Measurements from ENCODE around the gene LBX2. TPM values are rescaled to one million over a fixed set of nuclear protein-coding genes. Genes with fewer than 3 reads are reported as not detected.
"Not testable (repeated sequence)": the region's sequence is repeated elsewhere in the genome, so short reads cannot be mapped to it uniquely, and the experiment has no call there.

LBX2 gene
- total RNA-seq, 1 experiment from 2014 or later: 1.2 TPM

- DNase-seq (ENCODE audit: low read depth): no peak
These were observed 13.3 kb downstream of the LBX2 start for GRCh38 chr2:74486141-74486540.

- DNase-seq (ENCODE audit: low read depth): not testable (repeated sequence)
These were observed 15.7 kb downstream of the LBX2 start for GRCh38 chr2:74483675-74484164.

DNA sequence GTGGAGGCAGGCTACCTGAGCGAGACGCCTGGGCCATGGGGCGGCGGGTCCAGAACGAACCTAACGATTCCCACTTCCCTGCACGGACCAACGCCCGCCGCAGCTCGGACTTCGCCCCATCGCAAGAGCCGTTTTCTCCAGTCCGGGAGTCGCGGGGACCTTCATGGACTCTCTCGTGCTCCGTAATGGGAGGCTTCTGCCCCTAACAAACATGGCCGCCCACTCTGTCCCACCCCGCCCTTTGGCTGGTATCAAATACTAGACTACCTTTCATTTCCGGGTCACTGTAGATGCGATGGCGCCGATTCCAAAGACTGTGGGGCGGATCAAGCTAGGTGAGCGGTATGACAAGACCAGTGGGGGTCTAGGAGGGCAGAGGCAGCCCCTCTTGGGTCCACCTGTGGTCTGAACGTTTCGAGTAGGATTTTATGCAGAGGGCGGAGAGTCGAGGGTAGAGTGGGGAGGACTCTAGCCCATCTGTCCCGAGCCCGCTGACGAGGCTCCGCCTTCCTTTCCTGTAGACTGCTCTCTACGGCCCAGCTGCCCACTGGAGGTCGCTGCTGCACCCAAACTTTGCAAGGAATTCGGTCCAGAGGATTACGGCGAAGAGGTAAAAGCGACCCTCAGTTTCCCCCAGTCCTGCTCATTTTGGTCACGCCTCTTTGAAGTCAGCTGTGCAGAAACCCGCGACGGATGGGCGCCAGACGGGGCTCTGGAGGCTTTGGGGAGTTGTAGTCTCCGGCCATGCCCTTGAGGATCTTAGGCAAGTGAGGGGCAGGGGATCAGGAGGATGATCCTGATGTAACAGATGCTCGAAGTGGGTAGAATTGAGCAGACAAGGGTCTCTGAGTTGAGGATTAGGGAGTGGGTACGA, 16.4 kb downstream of the LBX2 start, which contains the start of the genes CCDC142 and TTC31:
CCDC142 (minus strand) TSS at position 198 of the 874 bp plus-strand sequence; CDS start at position 37, 161 bp downstream.
TTC31 (plus strand) TSS at position 281 of the 874 bp plus-strand sequence; CDS start at position 296, 15 bp downstream.
- DNase-seq (ENCODE audit: low read depth): peak; percentile 94

DNA sequence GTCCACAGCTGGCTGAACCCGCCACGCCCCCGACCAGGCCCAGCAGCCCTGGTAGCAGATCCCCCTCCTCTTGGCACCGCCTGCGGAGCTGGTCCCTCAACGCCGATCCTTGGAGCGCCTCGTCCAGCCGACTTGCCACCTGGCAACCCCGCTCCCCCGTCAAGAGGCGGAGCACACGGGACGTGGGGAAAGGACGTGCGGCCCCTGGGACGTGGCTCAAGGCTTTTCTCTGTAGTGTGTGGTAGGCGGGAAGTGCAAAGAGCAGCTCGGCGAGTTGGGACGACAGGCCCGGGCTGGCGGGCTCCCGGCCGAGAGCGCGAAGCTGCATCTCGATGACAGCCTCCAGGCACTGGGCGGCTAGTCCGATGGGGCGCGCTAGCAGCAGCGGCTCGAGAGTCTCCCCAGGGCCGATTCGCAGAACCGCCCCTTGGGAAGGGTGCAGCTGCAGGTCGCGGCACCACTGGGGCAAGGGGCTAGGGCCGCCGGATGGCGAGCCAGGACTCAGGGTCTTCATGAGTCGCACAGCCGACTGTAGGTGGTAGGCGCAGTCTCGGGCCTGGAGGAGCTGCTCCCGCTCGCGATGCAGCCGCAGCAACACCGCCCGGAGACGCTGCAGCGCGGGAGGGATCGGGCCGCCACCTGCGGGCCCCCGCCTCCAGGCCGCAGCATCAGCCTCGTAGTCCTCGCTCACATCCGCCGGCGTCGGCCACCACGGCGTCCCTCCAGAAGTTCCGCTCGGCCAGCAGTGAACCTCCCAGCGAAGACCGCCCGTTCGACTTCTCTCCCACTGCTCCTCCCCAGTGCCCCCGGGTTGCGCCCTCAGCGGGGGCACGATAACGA, 17.2 kb downstream of the LBX2 start:
- DNase-seq (ENCODE audit: low read depth): no peak

DNA sequence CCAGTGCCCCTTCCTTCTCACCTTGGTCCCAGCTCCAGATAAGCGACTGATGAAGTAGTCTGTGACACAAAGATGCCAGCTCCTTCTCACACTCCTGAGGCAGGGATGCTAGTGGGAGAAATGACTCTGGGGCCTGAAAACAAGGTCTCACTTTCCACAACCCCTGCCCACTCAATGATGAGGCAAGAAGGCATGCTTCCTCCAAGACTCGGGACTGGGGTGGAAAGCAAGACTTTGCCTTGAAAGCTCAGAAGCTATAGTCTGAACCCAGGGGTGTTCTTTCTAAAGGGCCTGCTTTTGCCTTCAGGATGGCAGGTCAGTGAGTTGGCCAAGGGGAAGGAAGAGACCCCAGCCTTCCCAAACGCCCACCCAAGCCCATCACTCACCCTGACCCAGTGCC, 18.0 kb downstream of the LBX2 start:
- DNase-seq (ENCODE audit: low read depth): no peak

GRCh38 chr2:74474899-74475298, 24.5 kb downstream of the LBX2 start:
- DNase-seq (ENCODE audit: low read depth): no peak

DNA sequence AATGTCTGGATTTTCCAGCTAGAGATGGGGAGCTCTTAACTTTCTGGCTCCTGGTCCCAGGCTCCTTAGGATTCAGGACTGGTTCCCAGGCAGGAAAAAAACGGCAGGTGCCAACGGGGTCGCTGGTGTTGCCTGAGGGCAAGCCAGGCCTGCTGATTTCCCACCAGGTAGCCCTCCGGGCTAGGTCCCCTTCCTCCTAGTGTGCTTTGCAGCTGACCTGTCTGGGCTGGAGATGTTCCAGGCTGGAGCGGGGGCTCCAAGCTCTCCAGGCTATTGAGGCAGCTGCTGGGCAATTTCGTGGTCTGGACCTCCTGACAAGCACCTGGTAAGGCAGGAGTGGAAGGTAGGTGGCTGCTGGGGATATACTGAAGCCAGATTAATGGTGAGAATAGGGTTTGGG, 24.9 kb downstream of the LBX2 start:
- DNase-seq (ENCODE audit: low read depth): no peak

- no peak for DNase-seq (ENCODE audit: low read depth)
These were observed 26.5 kb downstream of the LBX2 start for GRCh38 chr2:74472945-74473258.

- peak; percentile 93 for DNase-seq (ENCODE audit: low read depth)
These were observed 27.1 kb downstream of the LBX2 start, which contains the start of gene MRPL53 for GRCh38 chr2:74472086-74472944. MRPL53 (minus strand) TSS chr2:74472680; CDS start chr2:74472660, 20 bp downstream.

DNA sequence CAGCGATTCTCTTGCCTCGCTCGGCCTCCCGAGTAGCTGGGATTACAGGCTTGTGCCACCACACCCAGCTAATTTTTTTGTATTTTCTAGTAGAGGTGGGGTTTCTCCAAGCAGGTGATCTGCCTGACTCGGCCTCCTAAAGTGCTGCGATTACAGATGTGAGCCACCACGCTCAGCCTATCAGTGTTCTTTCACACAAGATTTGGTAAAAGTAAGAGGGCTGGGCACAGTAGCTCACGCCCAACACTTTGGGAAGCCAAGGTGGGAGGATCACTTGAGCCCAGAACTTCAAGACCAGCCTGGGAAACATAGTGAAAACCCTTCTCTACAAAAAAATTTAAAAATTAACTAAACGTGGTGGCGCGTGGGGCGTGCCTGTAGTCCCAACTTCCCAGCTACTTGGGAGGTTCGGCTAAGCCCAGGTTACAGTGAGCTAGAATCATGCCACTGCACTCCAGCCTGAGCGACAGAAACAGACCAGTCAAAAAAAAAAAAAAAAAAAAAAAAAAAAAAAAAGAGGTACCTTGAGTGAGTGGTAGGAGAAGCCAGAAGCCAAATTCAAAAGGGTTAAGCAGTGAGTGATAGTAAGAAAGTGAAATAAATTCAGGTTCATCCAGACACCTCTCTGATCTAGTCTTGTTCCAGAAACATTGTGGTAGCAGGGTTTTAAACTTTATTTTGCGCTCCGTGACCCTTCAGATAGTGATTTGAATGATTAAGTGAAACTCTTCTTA, 27.9 kb downstream of the LBX2 start:
- no peak for DNase-seq (ENCODE audit: low read depth)

- DNase-seq (ENCODE audit: low read depth): not testable (repeated sequence)
These were observed 28.7 kb downstream of the LBX2 start for GRCh38 chr2:74470742-74471141.

- DNase-seq (ENCODE audit: low read depth): no peak
These were observed 35.0 kb downstream of the LBX2 start for GRCh38 chr2:74464406-74464805.

DNA sequence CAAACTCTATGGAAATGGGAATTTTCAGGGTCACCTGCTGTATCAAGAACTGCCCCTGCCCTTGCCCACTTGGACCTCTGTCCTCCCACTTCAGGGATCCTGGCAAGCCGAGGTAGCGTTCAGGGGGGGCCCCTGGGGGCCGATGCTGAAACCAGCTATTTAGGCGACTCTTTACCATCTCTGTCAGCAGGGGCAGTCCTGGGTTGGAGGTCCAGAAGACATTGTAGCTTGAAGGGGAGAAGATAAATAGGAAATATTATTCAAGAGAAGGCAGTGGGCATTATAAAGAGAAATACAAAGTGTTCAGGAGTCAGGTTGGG, 36.7 kb downstream of the LBX2 start:
- no peak for DNase-seq (ENCODE audit: low read depth)

DNA sequence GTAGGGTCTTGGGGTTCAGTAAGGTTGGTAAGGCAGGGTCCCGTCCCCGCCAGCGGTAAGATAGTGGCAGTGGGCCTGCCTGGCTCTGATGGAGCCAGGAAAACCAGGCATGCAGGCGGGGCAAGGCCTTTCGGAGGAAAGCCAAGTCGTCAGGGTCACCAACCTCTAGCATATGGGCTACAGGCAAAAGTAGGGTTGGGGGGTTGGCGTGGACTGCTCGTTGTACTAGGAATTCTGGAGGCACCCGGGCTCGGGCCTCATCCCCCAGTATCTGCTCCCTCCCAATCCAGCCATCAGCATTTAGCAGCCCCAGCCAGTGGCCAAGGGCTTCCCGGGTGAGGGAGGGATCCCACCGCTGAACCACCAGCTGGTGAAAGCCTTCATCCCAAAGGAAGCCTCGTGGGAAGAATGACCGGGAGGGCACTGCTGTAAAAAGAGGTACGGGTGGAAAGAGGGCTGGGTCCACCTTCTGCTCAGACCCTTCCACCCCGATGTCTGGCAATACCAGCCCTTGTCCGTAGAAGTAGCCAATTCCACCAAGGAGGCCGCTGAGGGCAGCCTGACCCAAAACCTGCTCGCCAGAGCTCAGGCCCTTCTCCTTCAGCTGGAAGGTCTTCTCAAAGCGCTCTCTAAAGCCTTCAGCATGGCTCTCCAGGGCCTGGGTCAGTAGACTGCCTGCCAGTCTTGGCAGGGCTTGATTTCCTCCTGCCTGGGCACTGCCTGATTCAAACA, 37.2 kb downstream of the LBX2 start:
- DNase-seq (ENCODE audit: low read depth): no peak

- no peak for DNase-seq (ENCODE audit: low read depth)
These were observed 38.0 kb downstream of the LBX2 start for GRCh38 chr2:74461187-74462053.

DNA sequence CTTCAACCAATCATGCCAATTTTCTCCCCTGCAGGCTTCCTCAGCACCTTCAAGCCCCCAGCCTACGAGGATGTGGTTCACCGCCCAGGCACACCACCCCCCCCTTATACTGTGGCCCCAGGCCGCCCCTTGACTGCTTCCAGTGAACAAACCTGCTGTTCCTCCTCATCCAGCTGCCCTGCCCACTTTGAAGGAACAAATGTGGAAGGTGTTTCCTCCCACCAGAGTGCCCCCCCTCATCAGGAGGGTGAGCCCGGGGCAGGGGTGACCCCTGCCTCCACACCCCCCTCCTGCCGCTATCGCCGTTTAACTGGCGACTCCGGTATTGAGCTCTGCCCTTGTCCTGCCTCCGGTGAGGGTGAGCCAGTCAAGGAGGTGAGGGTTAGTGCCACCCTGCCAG, 39.2 kb downstream of the LBX2 start:
- not testable (repeated sequence) for DNase-seq (ENCODE audit: low read depth)

DNA sequence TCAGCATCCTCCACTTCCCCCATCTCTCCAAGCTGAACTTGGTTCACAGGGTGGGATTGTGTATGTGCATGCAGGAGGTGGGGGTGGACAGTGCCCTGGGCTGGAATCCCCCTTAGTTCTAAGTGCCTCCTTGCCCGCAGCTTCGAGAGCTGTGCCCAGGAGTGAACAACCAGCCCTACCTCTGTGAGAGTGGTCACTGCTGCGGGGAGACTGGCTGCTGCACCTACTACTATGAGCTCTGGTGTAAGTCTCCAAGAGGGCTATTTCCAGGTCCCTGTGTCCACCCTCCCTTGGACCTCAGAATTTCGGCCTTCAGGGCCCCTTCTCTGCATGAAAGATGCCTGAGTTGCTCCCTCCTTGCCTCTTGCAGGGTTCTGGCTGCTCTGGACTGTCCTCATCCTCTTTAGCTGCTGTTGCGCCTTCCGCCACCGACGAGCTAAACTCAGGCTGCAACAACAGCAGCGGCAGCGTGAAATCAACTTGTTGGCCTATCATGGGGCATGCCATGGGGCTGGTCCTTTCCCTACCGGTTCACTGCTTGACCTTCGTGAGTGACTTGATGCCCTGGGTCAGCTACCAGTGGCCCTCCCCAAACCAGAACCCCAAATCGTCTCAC, 39.8 kb downstream of the LBX2 start:
- not testable (repeated sequence) for DNase-seq (ENCODE audit: low read depth)

GRCh38 chr2:74458938-74459363, 40.5 kb downstream of the LBX2 start:
- no peak for DNase-seq (ENCODE audit: low read depth)

Measured in LHCN-M2 (cell line).